Upper lobe of right lung (tissue), 1 donor: ENCODE measurements around the gene C5orf47. TPM values are rescaled to one million over a fixed set of nuclear protein-coding genes. Genes with fewer than 3 reads are reported as not detected.

Source experiments
- ATAC-seq: fragments of 200-7000 bp; cut with Tn5 transposase; one replicate; pipeline ENCODE4 v1.9.1; 2020; ENCODE audit warnings: mild to moderate bottlenecking, moderate library complexity
- DNase-seq: peaks from one replicate; pipeline ENCODE4 v3.0.0-alpha.2; 2020
- H3K27ac ChIP-seq: fragments of 200-600 bp; one replicate; pipeline ENCODE4 v1.8.0; 2022
- H3K27me3 ChIP-seq: fragments of 200-600 bp; one replicate; pipeline ENCODE4 v1.8.0; 2022; ENCODE audit warnings: mild to moderate bottlenecking
- H3K36me3 ChIP-seq: fragments of 200-600 bp; one replicate; pipeline ENCODE4 v1.8.0; 2022
- H3K4me1 ChIP-seq: fragments of 200-600 bp; one replicate; pipeline ENCODE4 v1.8.0; 2022
- H3K4me3 ChIP-seq: fragments of 200-600 bp; one replicate; pipeline ENCODE4 v1.8.0; 2022; ENCODE audit warnings: mild to moderate bottlenecking
- H3K9me3 ChIP-seq: fragments of 200-600 bp; one replicate; pipeline ENCODE4 v1.8.0; 2022
- CTCF ChIP-seq: fragments of 200-600 bp; IDR thresholded peaks from one replicate; pipeline ENCODE4 v1.8.0; 2022; ENCODE audit warnings: antibody characterized with exemption
- intact Hi-C: fragments of 100-400 bp; cut with DNase I; formaldehyde crosslinking; loops from one replicate; pipeline ENCODE4 v1.11.0; 2022
- total RNA-seq: library from RNA; stranded (reverse); fragmentation: NEBNext Ultra II Directional; extraction: Animal tissue kit (Norgen Biotek cat#: 25700); gene quantifications from one replicate; pipeline ENCODE4 v1.2.1, GENCODE V29; 2021
- donor health status: DM: no; HTN: yes; CAD: no; lungs with severe emphysema.

The C5orf47 gene
- total RNA-seq, 1 donor from 2014 or later: not detected

- ATAC-seq: no peak
- H3K36me3 ChIP-seq: no peaks in the 10 kb centered on the region
- no peak for DNase-seq
- no peaks in the 10 kb centered on the region for H3K9me3 ChIP-seq
- no peak overlapping the region for H3K27ac ChIP-seq
- H3K4me1 ChIP-seq: peaks cover 2% of the 10 kb centered on the region
- intact Hi-C loops: no loop called here
- no peaks in the 10 kb centered on the region for H3K27me3 ChIP-seq
- H3K4me3 ChIP-seq: no peak overlapping the region
- TF ChIP-seq CTCF: no peak
Measured at GRCh38 chr5:173964506-173964905, 24.5 kb upstream of the C5orf47 start.

- no peaks in the 10 kb centered on the region for H3K27me3 ChIP-seq
- no peaks in the 10 kb centered on the region for H3K9me3 ChIP-seq
- no peaks in the 10 kb centered on the region for H3K36me3 ChIP-seq
- H3K4me1 ChIP-seq: peaks cover 4% of the 10 kb centered on the region
- no peak overlapping the region for H3K27ac ChIP-seq
- no peak for ATAC-seq
- intact Hi-C loops: no loop called here
- no peak for DNase-seq
- TF ChIP-seq CTCF: no peak
- no peak overlapping the region for H3K4me3 ChIP-seq
Measured at GRCh38 chr5:173967241-173967640, 21.7 kb upstream of the C5orf47 start.

- Histone ChIP-seq H3K9me3 (no peaks in the 10 kb centered on the region), H3K27me3 (no peaks in the 10 kb centered on the region), H3K36me3 (no peaks in the 10 kb centered on the region), H3K27ac (no peak overlapping the region), H3K4me1 (peaks cover 12% of the 10 kb centered on the region), H3K4me3 (no peak overlapping the region)
- intact Hi-C loops: no loop called here
- DNase-seq (no peak), ATAC-seq (no peak)
- TF ChIP-seq CTCF: no peak
Measured at GRCh38 chr5:173968154-173968797, 20.7 kb upstream of the C5orf47 start.

GRCh38 chr5:173969167-173970049 lies 19.6 kb upstream of the C5orf47 start:
- Histone ChIP-seq H3K36me3 (no peaks in the 10 kb centered on the region), H3K4me3 (no peak overlapping the region), H3K4me1 (peaks cover 16% of the 10 kb centered on the region), H3K9me3 (no peaks in the 10 kb centered on the region), H3K27ac (peak overlapping the region; percentile 15), H3K27me3 (no peaks in the 10 kb centered on the region)
- DNase-seq (no peak), ATAC-seq (peak; percentile 69)
- TF ChIP-seq CTCF: no peak
- intact Hi-C loops: loop anchor here (5.0 kb wide), 1 partner anchor 347 kb away; no protein-coding TSS in a partner anchor

- no peak overlapping the region for H3K4me3 ChIP-seq
- DNase-seq: no peak
- no peaks in the 10 kb centered on the region for H3K9me3 ChIP-seq
- ATAC-seq: no peak
- H3K27me3 ChIP-seq: no peaks in the 10 kb centered on the region
- intact Hi-C loops: loop anchor here (5.0 kb wide), 1 partner anchor 349 kb away; no protein-coding TSS in a partner anchor
- H3K4me1 ChIP-seq: peaks cover 16% of the 10 kb centered on the region
- H3K27ac ChIP-seq: no peak overlapping the region
- no peaks in the 10 kb centered on the region for H3K36me3 ChIP-seq
- TF ChIP-seq CTCF: no peak
Measured at GRCh38 chr5:173970878-173971650, 17.9 kb upstream of the C5orf47 start.
